Measurements from ENCODE around the gene RNASE11. TPM values are rescaled to one million over a fixed set of nuclear protein-coding genes. Genes with fewer than 3 reads are reported as not detected.

RNASE11 gene
- polyA plus RNA-seq, 1 of the 3 experiments (the other 2 are of a cell fraction) = not detected

DNA sequence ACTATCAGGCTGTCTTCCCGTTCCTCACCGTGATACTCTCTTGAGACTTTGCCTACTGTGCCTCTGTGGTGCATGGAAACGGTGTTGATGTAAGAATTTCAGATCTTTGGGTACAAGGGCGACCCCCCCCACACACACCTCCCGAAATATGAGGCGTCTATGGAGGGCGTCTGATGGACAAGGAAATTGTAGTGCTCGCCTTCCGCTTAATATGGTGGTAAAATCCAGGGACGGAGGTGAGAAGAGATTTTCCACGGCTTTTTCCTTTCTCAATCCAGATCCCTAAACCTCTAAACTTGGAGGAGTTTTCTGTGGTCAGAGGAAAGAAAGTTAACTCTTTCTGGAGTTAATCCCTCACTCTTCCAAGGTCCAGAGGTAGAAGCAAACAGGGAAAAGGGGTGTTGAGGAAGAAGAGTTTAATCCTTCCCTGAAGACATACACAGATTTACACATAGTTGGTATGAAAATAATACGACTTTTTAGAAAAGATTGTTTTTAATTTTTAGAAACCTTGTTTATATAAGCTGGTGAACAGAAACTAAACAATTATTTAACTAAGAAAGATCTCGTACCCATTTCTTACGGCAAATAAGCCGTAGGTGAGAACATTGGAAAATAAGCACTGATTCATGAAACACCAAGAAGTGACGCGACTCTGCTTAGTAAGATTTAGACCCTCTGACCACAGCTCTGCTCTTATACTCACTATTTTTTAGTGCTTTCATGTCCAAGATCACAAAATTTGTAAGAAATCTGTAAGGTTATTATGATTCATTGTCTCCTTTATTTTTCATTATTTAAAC, 26.4 kb upstream of the RNASE11 start:
- 4% methylated on average over 17 of the region's 17 CpGs for WGBS (ENCODE audit: low lambda C conversion rate)
- no peak for DNase-seq

GRCh38 chr14:20613094-20614037, 25.6 kb upstream of the RNASE11 start:
- peaks cover 36% of the 10 kb centered on the region for H3F3A ChIP-seq (replicated peaks; ENCODE audit: insufficient read depth)
- H3K36me3 ChIP-seq (replicated peaks in 1 of 2; ENCODE audit: control insufficient read depth in 1 of 2, insufficient read depth in 2 of 2, low read length in 1 of 2) = no peaks in the 10 kb centered on the region
- DNase-seq = peak; percentile 66
- ChIA-PET POLR2A (interaction anchor here (0.9 to 1.2 kb wide), 2 partner anchors 78 to 270 kb away, joined by 3 read pairs; partner anchors contain the start of gene PARP2), CTCF (interaction anchor here (0.8 to 3.1 kb wide), 17 partner anchors 9 to 358 kb away, joined by 3 to 24 read pairs (median 4); partner anchors contain the start of genes PARP2 and RNASE4)
- H3K27ac ChIP-seq (ENCODE audit: low read depth in 2 of 2, low read length in 1 of 2) = peak overlapping the region; percentile 34 to 64; a peak in 3 of 4 replicates
- no peaks in the 10 kb centered on the region for H3K9me2 ChIP-seq
- peak overlapping the region; percentile 94 for H2AFZ ChIP-seq (ENCODE audit: low read depth)
- H3K27me3 ChIP-seq (ENCODE audit: insufficient read depth) = no peaks in the 10 kb centered on the region
- peak overlapping the region; percentile 66 for H3K9ac ChIP-seq
- H4K20me1 ChIP-seq (ENCODE audit: insufficient read depth) = peaks cover 6% of the 10 kb centered on the region
- no peaks in the 10 kb centered on the region; a peak in 2 of 4 replicates for H3K4me1 ChIP-seq (ENCODE audit: control insufficient read depth in 1 of 2, insufficient read depth in 2 of 2, low read depth in 1 of 2, low read length in 1 of 2)
- peak overlapping the region; percentile 74 to 79 for H3K4me3 ChIP-seq (ENCODE audit: low read depth in 2 of 2, low read length in 1 of 2)
- no peaks in the 10 kb centered on the region for H3K9me3 ChIP-seq
- whole genome bisulfite sequencing (ENCODE audit: low lambda C conversion rate) = 2% methylated on average over 33 of the region's 34 CpGs
- H3K79me2 ChIP-seq (ENCODE audit: insufficient read depth) = no peaks in the 10 kb centered on the region
- peak overlapping the region; percentile 77 for H3K4me2 ChIP-seq
- TF ChIP-seq JUND (IDR thresholded peaks at IDR 0.05) (0 out of 2 replicates have a peak, but pooled peaks have one; percentile 7), GABPA (IDR thresholded peaks at IDR 0.05; ENCODE audit: low read depth) (peak; percentile 4; the same call in 1 of the 2 replicates), FOXJ3 (CRISPR knock-in tag; IDR thresholded peaks at IDR 0.05) (no peak), YY1 (IDR thresholded peaks at IDR 0.05; ENCODE audit: low read depth) (no peak), CHD2 (IDR thresholded peaks at IDR 0.05; ENCODE audit: low read length, partially characterized antibody) (peak; percentile 9), EP300 (IDR thresholded peaks at IDR 0.05; ENCODE audit: borderline replicate concordance in 1 of 2, low read depth in 1 of 2, low read length in 1 of 2) (peak in 1 of 2 experiments; percentile 21; a peak in 2 of 4 replicates), SIN3A (IDR thresholded peaks at IDR 0.05; ENCODE audit: borderline replicate concordance, low read depth, low read length) (0 out of 2 replicates have a peak, but pooled peaks have one; percentile 38), NFIC (IDR thresholded peaks at IDR 0.05; ENCODE audit: borderline replicate concordance) (0 out of 2 replicates have a peak, but pooled peaks have one; percentile 20), TEAD4 (IDR thresholded peaks at IDR 0.05; ENCODE audit: borderline replicate concordance, insufficient read depth) (peak; percentile 82), RXRA (IDR thresholded peaks at IDR 0.05; ENCODE audit: borderline replicate concordance, low read depth) (peak; percentile 31; the same call in 1 of the 2 replicates), RFX5 (IDR thresholded peaks at IDR 0.05; ENCODE audit: low read length) (no peak), PBX3 (IDR thresholded peaks at IDR 0.05) (peak; percentile 68), MXI1 (IDR thresholded peaks at IDR 0.05; ENCODE audit: low read depth, low read length) (peak; percentile 82; the same call in 1 of the 2 replicates), TAF1 (IDR thresholded peaks at IDR 0.05; ENCODE audit: borderline replicate concordance, low read depth, low read length) (0 out of 2 replicates have a peak, but pooled peaks have one; percentile 11), TCF12 (IDR thresholded peaks at IDR 0.05) (peak; percentile 46; the same call in 1 of the 2 replicates)
- TF ChIP-seq, protein P1, sequence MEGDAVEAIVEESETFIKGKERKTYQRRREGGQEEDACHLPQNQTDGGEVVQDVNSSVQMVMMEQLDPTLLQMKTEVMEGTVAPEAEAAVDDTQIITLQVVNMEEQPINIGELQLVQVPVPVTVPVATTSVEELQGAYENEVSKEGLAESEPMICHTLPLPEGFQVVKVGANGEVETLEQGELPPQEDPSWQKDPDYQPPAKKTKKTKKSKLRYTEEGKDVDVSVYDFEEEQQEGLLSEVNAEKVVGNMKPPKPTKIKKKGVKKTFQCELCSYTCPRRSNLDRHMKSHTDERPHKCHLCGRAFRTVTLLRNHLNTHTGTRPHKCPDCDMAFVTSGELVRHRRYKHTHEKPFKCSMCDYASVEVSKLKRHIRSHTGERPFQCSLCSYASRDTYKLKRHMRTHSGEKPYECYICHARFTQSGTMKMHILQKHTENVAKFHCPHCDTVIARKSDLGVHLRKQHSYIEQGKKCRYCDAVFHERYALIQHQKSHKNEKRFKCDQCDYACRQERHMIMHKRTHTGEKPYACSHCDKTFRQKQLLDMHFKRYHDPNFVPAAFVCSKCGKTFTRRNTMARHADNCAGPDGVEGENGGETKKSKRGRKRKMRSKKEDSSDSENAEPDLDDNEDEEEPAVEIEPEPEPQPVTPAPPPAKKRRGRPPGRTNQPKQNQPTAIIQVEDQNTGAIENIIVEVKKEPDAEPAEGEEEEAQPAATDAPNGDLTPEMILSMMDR (IDR thresholded peaks at IDR 0.05) = peak; percentile 85
- TF ChIP-seq, protein P2, sequence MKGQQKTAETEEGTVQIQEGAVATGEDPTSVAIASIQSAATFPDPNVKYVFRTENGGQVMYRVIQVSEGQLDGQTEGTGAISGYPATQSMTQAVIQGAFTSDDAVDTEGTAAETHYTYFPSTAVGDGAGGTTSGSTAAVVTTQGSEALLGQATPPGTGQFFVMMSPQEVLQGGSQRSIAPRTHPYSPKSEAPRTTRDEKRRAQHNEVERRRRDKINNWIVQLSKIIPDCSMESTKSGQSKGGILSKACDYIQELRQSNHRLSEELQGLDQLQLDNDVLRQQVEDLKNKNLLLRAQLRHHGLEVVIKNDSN (IDR thresholded peaks at IDR 0.05; ENCODE audit: borderline replicate concordance, low read depth) = peak; percentile 58; the same call in 1 of the 2 replicates

More for the DNA sequence above, 26.4 kb upstream of the RNASE11 start:
- no peaks in the 10 kb centered on the region for H3K9me2 ChIP-seq
- H3K27me3 ChIP-seq (ENCODE audit: insufficient read depth) = no peaks in the 10 kb centered on the region
- peaks cover 31% of the 10 kb centered on the region for H3F3A ChIP-seq (replicated peaks; ENCODE audit: insufficient read depth)
- peak overlapping the region; percentile 77 for H3K4me2 ChIP-seq
- H3K79me2 ChIP-seq (ENCODE audit: insufficient read depth) = no peaks in the 10 kb centered on the region
- ChIA-PET CTCF (interaction anchor here (0.8 to 3.1 kb wide), 14 partner anchors 9 to 357 kb away, joined by 3 to 24 read pairs (median 4); partner anchors contain the start of genes PARP2 and RNASE4), POLR2A (interaction anchor here (0.9 to 1.2 kb wide), 2 partner anchors 77 to 271 kb away, joined by 3 read pairs; partner anchors contain the start of gene PARP2)
- H3K36me3 ChIP-seq (replicated peaks in 1 of 2; ENCODE audit: control insufficient read depth in 1 of 2, insufficient read depth in 2 of 2, low read length in 1 of 2) = no peaks in the 10 kb centered on the region
- TF ChIP-seq NFIC (IDR thresholded peaks at IDR 0.05; ENCODE audit: borderline replicate concordance) (no peak), SIN3A (IDR thresholded peaks at IDR 0.05; ENCODE audit: borderline replicate concordance, low read depth, low read length) (0 out of 2 replicates have a peak, but pooled peaks have one; percentile 30)
- peak overlapping the region; percentile 94 for H2AFZ ChIP-seq (ENCODE audit: low read depth)
- H3K27ac ChIP-seq (ENCODE audit: low read depth in 2 of 2, low read length in 1 of 2) = peak overlapping the region; percentile 34 to 64; a peak in 3 of 4 replicates
- H4K20me1 ChIP-seq (ENCODE audit: insufficient read depth) = peaks cover 6% of the 10 kb centered on the region
- H3K9ac ChIP-seq = peak overlapping the region; percentile 66
- no peaks in the 10 kb centered on the region; a peak in 2 of 4 replicates for H3K4me1 ChIP-seq (ENCODE audit: control insufficient read depth in 1 of 2, insufficient read depth in 2 of 2, low read depth in 1 of 2, low read length in 1 of 2)
- no peaks in the 10 kb centered on the region for H3K9me3 ChIP-seq
- H3K4me3 ChIP-seq (ENCODE audit: low read depth in 2 of 2, low read length in 1 of 2) = peak overlapping the region; percentile 74 to 79

Data from SK-N-SH (cell line).